ENCODE results near the gene FSTL3.
"Not testable (repeated sequence)": the region's sequence is repeated elsewhere in the genome, so short reads cannot be mapped to it uniquely, and the experiment has no call there.

Gene FSTL3

GRCh38 chr19:662207-662961 lies 13.8 kb upstream of the FSTL3 start:
- no peak for DNase-seq

- peak; percentile 72 for DNase-seq
Measured at GRCh38 chr19:662962-663681, 13.1 kb upstream of the FSTL3 start, which contains the start of gene RNF126. TSS of gene RNF126 (minus strand) at chr19:663214. CDS start at chr19:663121, 93 bp downstream.

DNA sequence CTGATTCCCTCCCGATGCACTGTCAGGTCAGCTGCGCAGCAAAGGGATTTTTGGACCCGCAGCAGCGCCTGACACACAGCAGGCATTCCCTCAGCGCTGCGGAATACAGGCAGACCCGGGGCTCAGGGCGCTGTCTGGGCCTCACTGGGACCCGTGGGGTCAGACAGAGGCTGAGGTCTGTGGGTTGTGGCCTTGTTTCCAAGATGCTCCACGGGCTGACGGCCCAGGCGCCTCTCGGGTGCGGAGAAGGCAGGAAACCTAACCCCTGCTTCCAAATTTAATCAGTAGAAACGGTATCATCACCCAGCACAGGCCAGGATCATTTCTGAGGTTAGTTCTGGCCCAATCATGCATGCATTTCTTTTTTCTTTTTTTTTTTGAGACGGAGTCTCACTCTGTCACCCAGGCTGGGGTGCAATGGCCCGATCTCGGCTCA lies 12.5 kb upstream of the FSTL3 start:
- no peak for DNase-seq

- DNase-seq, result peak; percentile 51
Measured at GRCh38 chr19:664913-665443, 11.2 kb upstream of the FSTL3 start.

DNA sequence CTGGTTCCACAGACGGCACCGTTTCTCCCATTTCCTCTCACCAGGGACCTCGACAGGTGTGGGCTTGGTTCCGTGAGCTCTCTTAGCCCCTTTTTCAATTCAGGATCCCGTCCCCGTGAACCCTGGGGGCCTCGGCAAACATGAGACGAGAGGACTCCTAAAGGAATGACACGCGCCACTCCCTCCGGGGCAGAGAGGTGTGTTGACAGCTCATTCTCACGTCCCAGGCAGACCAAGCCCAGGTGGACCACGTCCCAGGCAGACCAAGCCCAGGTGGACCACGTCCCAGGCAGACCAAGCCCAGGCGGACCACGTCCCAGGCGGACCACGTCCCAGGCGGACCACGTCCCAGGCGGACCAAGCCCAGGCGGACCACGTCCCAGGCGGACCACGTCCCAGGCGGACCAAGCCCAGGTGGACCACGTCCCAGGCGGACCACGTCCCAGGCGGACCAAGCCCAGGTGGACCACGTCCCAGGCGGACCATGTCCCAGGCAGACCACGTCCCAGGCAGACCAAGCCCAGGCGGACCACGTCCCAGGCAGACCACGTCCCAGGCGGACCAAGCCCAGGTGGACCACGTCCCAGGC lies 9.1 kb upstream of the FSTL3 start:
- DNase-seq, result not testable (repeated sequence)

- not testable (repeated sequence) for DNase-seq
Measured at GRCh38 chr19:668675-669434, 7.3 kb upstream of the FSTL3 start.

DNA sequence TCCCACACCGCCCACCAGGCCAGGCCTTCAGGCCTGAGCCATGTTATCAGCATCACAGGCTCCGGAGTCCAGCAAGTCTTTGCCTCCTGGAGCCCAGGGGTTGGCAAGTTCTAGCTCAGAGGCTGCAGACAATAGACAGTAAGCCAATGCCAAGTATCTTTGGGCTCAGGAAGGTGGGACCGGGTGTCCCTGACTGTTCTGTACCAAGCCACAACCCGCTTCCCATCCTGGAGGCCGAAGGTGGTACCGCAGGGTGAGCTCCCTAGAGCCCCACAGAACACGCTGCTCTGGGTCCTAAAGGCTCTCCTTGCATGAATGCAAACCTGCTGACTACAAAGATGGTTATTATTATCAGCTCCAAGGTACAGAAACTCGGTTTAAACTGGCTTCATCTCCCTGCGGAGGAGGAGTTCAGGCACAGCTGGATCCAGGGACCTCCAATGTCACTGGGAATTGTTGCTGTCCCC lies 5.5 kb upstream of the FSTL3 start:
- no peak for DNase-seq

DNA sequence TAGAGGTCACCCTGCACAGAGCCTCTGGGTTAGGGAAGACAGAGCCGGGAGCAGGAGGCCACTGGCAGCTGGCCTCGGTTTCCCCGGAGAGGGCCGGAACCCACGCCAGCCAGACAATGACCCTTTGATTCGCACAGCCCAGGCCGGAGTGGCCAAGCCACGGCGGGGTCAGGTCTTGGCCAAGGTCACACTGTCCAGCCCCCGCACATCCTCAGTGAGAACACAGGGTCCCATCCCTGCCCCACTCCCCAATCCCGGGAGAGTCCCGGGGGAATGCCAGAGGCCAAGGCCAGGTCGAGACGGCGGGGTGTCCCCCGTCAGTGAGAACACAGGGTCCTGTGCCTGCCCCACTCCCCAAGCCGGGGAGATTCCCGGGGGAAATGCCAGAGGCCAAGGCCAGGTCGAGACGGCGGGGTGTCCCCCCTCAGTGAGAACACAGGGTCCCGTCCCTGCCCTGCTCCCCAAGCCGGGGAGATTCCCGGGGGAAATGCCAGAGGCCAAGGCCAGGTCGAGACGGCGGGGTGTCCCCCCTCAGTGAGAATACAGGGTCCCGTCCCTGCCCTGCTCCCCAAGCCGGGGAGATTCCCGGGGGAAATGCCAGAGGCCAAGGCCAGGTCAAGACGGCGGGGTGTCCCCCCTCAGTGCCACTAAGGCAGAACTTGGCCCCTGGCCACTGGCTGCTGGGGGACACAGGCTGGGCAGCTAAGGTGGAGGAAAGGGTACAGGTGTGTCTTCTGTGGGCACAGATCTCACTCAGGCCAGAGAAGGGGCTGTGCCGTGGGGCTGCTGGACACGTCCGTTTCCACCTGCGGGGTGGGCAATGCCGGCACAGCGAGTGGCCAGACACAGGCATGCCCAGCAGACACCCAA lies 1.7 kb upstream of the FSTL3 start:
- no peak for DNase-seq

DNA sequence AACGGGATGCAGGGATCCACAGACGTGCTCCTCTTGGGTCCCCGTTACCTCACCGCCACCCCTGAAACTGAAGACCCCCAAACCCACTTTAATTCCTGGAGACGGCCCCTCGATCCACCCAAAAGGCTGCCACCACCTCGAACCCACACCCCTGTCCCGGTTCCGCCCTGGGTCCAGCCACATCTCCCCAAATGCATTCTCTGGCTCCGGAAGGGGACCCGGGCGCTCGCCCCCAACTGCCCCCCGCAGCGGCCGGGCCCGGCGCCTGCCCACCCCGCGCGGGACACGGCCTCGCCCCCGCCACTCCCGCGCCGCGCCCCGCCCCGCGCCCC lies 219 bp upstream of the FSTL3 start:
- no peak for DNase-seq

DNA sequence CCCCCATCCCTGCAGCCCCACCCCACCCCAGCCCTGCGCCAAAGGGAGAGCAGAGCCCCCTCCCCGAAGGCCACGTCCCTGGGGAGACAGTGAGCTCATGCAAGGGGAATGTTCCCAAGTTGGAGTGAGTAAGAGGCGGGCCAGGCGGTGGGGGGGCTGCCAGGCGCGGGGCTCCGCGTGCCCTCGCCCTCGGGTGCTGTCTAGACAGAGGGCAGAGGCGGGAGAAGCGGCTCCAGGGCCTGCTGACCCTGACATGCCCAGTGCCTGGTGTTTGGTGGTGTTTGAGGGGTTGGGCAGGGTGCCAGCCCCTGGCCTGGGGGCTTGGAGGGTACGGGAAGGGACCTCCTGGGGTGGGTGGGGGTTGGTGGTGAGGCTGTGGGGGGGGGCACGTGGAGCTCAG lies 1.0 kb downstream of the FSTL3 start:
- DNase-seq, result no peak

GRCh38 chr19:677601-678436 lies 1.6 kb downstream of the FSTL3 start:
- no peak for DNase-seq

GRCh38 chr19:678791-679388 lies 2.7 kb downstream of the FSTL3 start:
- DNase-seq, result no peak

GRCh38 chr19:679418-680286 lies 3.5 kb downstream of the FSTL3 start:
- no peak for DNase-seq

GRCh38 chr19:680287-681028 lies 4.3 kb downstream of the FSTL3 start:
- peak; percentile 99 for DNase-seq

DNA sequence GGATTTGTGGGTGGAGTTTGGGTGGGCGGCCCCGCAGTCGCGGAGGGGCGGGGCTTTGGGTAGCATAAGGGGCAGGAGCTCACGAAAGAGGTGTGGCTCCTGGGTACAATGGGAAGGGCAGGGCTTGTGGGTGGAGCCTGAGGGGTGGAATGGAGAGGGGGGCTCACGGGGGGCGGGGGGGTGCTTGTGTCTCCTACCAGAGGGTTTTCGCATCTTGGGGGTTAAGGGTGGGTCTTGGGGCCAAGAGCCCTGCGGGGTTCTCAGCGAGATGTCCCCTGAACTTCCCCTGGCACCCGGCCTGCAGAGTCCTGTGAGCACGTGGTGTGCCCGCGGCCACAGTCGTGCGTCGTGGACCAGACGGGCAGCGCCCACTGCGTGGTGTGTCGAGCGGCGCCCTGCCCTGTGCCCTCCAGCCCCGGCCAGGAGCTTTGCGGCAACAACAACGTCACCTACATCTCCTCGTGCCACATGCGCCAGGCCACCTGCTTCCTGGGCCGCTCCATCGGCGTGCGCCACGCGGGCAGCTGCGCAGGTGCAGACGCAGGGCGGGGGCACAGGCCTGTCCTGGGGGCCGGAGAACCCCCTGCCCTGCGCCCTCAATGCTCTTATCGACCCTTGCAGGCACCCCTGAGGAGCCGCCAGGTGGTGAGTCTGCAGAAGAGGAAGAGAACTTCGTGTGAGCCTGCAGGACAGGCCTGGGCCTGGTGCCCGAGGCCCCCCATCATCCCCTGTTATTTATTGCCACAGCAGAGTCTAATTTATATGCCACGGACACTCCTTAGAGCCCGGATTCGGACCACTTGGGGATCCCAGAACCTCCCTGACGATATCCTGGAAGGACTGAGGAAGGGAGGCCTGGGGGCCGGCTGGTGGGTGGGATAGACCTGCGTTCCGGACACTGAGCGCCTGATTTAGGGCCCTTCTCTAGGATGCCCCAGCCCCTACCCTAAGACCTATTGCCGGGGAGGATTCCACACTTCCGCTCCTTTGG lies 5.1 kb downstream of the FSTL3 start:
- peak; percentile 70 for DNase-seq

GRCh38 chr19:682678-683320 lies 6.6 kb downstream of the FSTL3 start:
- no peak for DNase-seq

DNA sequence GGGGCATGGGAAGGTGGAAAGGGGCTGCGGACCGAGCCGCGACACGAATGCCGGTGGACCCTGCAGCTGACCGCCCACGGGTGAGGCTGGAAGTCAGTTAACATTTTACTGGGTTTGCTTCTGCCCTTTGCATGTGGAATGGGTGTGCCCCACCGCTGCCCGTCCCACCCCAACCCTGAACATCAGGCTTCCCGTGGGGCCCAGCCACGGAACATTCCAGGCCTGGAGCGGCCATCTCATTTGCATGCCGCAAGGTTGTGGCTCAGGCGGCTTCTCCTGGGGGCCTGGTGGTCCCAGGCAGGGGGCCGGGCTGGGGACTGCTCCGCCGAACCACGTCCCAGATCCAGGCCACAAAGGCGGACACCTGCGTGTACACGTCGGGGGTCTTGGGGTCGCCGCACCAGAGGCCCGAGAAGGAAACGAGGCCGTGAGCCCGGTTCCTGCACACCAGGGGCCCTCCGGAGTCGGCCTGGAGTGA lies 9.3 kb downstream of the FSTL3 start:
- DNase-seq, result no peak
